IgD-negative memory B cell (primary cell): ENCODE data around the gene SCLT1. TPM values are rescaled to one million over a fixed set of nuclear protein-coding genes. Genes with fewer than 3 reads are reported as not detected.
A peak's percentile ranks its signal among the peaks of the same experiment; 100 is the strongest.

Experiments
- H3K27ac Mint-ChIP-seq, 3 donors: one replicate each; pipeline ENCODE4 v1.8.0; 2020 to 2022; ENCODE audit warnings: mild to moderate bottlenecking in 3 of 3, mixed read lengths in 3 of 3, moderate library complexity in 1 of 3
- H3K27me3 Mint-ChIP-seq: one replicate; pipeline ENCODE4 v1.8.0; 2021; ENCODE audit warnings: mixed read lengths
- H3K36me3 Mint-ChIP-seq: one replicate; pipeline ENCODE4 v1.8.0; 2020; ENCODE audit warnings: mild to moderate bottlenecking, mixed read lengths
- H3K4me1 Mint-ChIP-seq, 3 donors: one replicate each; pipeline ENCODE4 v1.8.0; 2020 to 2022; ENCODE audit warnings: mixed read lengths in 3 of 3, mild to moderate bottlenecking in 1 of 3
- H3K4me3 Mint-ChIP-seq, 4 donors: one replicate each; pipeline ENCODE4 v1.8.0; 2020 to 2022; ENCODE audit warnings: mild to moderate bottlenecking in 4 of 4, mixed read lengths in 4 of 4, moderate library complexity in 3 of 4
- H3K9me3 Mint-ChIP-seq, 3 donors: one replicate each; pipeline ENCODE4 v1.8.0; 2020 to 2021; ENCODE audit warnings: mixed read lengths in 3 of 3, mild to moderate bottlenecking in 1 of 3
- polyA plus RNA-seq: library from polyadenylated mRNA; unstranded; fragments of 300-500 nt; fragmentation: Illumina TruSeq; gene quantifications from one replicate; pipeline ENCODE4 v1.2.3, GENCODE V29; 2021

Gene SCLT1
- polyA plus RNA-seq, 1 donor from 2014 or later: 9.1 TPM

- H3K27ac Mint-ChIP-seq: no peak overlapping the region
- peaks cover 1% of the 10 kb centered on the region for H3K36me3 Mint-ChIP-seq
- no peaks in the 10 kb centered on the region for H3K9me3 Mint-ChIP-seq
- peaks cover 10 to 27% (median 14%) of the 10 kb centered on the region in 3 donors for H3K4me1 Mint-ChIP-seq
- H3K27me3 Mint-ChIP-seq: no peaks in the 10 kb centered on the region
- H3K4me3 Mint-ChIP-seq: no peak overlapping the region
Observed at GRCh38 chr4:128958194-128958593, 135.1 kb downstream of the SCLT1 start.

GRCh38 chr4:128957459-128957858, 135.9 kb downstream of the SCLT1 start:
- H3K4me1 Mint-ChIP-seq: peaks cover 10 to 23% (median 13%) of the 10 kb centered on the region in 3 donors
- no peak overlapping the region for H3K27ac Mint-ChIP-seq
- peaks cover 2% of the 10 kb centered on the region for H3K36me3 Mint-ChIP-seq
- no peak overlapping the region for H3K4me3 Mint-ChIP-seq
- H3K27me3 Mint-ChIP-seq: no peaks in the 10 kb centered on the region
- no peaks in the 10 kb centered on the region for H3K9me3 Mint-ChIP-seq

GRCh38 chr4:128955751-128956150, 137.6 kb downstream of the SCLT1 start:
- Mint-ChIP-seq H3K4me3 (no peak overlapping the region), H3K36me3 (peaks cover 7% of the 10 kb centered on the region), H3K27ac (no peak overlapping the region), H3K4me1 (peaks cover 8 to 12% (median 10%) of the 10 kb centered on the region in 3 donors), H3K27me3 (no peaks in the 10 kb centered on the region), H3K9me3 (no peaks in the 10 kb centered on the region)

DNA sequence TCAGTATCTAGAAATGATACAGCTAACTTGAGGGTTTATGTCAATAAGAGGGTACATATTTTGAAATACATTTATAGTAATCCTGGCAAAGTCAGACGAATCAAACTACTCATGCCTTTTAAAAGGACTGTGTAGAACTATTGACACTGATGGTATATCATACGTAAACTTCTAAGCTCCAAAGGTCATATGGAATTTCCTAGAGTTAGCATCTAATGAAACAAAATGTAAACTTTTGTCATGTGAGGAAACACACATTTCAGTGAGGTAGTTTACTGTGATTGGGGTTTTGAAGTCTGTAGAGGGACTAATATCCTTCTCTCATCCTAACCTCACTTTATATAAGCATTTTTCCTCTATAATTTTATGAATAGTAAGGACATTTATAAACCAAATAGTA, 138.4 kb downstream of the SCLT1 start:
- H3K4me1 Mint-ChIP-seq: peaks cover 8 to 12% (median 10%) of the 10 kb centered on the region in 3 donors
- H3K4me3 Mint-ChIP-seq: no peak overlapping the region
- peaks cover 10% of the 10 kb centered on the region for H3K36me3 Mint-ChIP-seq
- H3K27me3 Mint-ChIP-seq: no peaks in the 10 kb centered on the region
- no peak overlapping the region for H3K27ac Mint-ChIP-seq
- no peaks in the 10 kb centered on the region for H3K9me3 Mint-ChIP-seq

DNA sequence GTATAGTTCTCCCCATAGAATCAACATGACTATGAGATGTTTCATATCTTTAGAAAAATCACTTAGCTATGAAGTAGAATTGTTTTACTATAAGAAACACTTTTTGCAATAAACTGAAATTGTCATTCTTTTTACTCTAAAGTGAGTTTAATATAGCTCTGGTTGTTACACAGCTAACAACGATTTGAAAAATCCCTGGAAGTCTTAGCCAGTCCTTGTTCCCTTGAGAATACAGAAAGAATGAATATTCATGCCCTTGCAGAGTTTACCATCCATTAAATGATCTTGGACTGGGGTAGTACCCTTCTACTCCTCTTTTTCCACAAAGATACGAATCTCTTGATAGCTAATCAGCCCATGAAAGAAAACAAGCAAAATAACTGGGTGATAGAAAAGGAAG, 142.0 kb downstream of the SCLT1 start:
- Mint-ChIP-seq H3K27ac (no peak overlapping the region), H3K9me3 (no peaks in the 10 kb centered on the region), H3K4me1 (no peaks in the 10 kb centered on the region), H3K4me3 (no peak overlapping the region), H3K36me3 (peaks cover 14% of the 10 kb centered on the region), H3K27me3 (no peaks in the 10 kb centered on the region)

DNA sequence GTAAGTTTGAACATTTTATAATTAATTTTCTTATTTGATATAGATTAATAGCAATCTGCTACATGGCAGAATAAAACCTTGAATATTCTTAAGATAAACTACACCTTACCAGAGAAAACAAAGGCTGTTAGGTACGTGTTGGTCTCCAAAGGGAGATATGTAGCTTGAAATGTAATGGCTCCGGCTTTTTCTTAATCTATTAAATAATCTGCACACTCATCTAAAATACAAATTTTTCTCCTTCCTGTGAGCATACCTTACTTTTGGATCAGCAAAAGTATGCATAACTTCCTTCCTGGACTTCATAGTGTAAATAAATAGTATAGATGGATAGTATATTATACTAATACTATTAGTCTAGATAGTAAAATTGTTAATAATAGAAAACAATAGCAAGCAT, 142.5 kb downstream of the SCLT1 start:
- Mint-ChIP-seq H3K4me1 (no peaks in the 10 kb centered on the region), H3K9me3 (no peaks in the 10 kb centered on the region), H3K36me3 (peaks cover 14% of the 10 kb centered on the region), H3K27me3 (no peaks in the 10 kb centered on the region), H3K4me3 (no peak overlapping the region), H3K27ac (no peak overlapping the region)

GRCh38 chr4:128946916-128947315, 146.4 kb downstream of the SCLT1 start:
- Mint-ChIP-seq H3K36me3 (peaks cover 25% of the 10 kb centered on the region), H3K27ac (no peak overlapping the region), H3K27me3 (no peaks in the 10 kb centered on the region)

DNA sequence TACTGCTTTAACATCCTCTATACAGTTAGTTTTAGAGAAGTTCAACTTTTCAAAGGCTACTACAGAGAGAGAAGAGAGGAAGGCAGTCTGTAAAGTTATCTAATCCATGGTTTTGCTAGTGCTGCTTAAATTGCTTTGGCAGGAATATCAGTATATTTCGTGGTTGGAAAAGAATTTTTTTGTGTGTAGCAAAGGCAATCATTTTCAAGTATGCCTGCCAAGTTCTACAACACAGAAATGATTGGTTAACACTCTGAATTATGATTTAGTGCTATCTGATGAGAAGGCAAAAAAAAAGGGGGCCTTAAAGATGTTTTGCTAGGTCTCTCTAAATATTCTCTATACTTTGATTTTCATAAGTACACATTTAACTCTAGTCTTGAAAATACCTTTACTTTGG, 150.7 kb downstream of the SCLT1 start:
- no peaks in the 10 kb centered on the region for H3K4me1 Mint-ChIP-seq
- peaks cover 36% of the 10 kb centered on the region for H3K36me3 Mint-ChIP-seq

More at GRCh38 chr4:128946916-128947315, 146.4 kb downstream of the SCLT1 start:
- no peaks in the 10 kb centered on the region for H3K9me3 Mint-ChIP-seq
- no peak overlapping the region for H3K4me3 Mint-ChIP-seq
- H3K4me1 Mint-ChIP-seq: no peaks in the 10 kb centered on the region

DNA sequence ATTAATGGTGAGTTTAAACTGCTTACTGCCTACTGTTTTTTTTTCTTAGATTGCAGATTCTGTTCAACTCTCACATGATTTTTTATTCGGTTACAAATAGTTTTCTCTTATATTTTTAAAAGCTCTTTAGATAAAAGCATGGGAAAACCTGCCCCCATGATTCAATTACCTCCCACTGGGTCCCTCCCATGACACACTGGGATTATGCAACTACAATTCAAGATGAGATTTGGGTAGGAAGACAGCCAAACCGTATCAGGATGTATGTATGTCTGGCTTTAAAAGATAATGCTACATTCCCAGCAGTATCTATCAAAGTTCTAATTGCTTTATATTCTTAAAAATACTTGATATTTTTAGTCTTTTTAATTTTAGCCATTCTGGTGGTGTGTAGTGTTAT, 152.4 kb downstream of the SCLT1 start:
- H3K4me1 Mint-ChIP-seq: no peaks in the 10 kb centered on the region
- no peaks in the 10 kb centered on the region for H3K9me3 Mint-ChIP-seq
- peaks cover 36% of the 10 kb centered on the region for H3K36me3 Mint-ChIP-seq
- H3K27me3 Mint-ChIP-seq: no peaks in the 10 kb centered on the region
- H3K4me3 Mint-ChIP-seq: no peak overlapping the region
- no peak overlapping the region for H3K27ac Mint-ChIP-seq

More for the DNA sequence above, 150.7 kb downstream of the SCLT1 start:
- H3K27me3 Mint-ChIP-seq: no peaks in the 10 kb centered on the region
- H3K27ac Mint-ChIP-seq: no peak overlapping the region
- H3K4me3 Mint-ChIP-seq: no peak overlapping the region
- H3K9me3 Mint-ChIP-seq: no peaks in the 10 kb centered on the region

GRCh38 chr4:128930051-128930450, 163.3 kb downstream of the SCLT1 start:
- Mint-ChIP-seq H3K9me3 (peaks cover 0 to 7% (median 0%) of the 10 kb centered on the region in 3 donors), H3K27me3 (no peaks in the 10 kb centered on the region), H3K27ac (no peak overlapping the region), H3K4me3 (no peak overlapping the region), H3K36me3 (peaks cover 10% of the 10 kb centered on the region), H3K4me1 (peaks cover 0 to 8% (median 3%) of the 10 kb centered on the region in 3 donors)

- peaks cover 19% of the 10 kb centered on the region for H3K36me3 Mint-ChIP-seq
- peaks cover 0 to 2% (median 2%) of the 10 kb centered on the region in 3 donors for H3K4me1 Mint-ChIP-seq
- H3K4me3 Mint-ChIP-seq: no peak overlapping the region
- H3K27me3 Mint-ChIP-seq: no peaks in the 10 kb centered on the region
- no peak overlapping the region for H3K27ac Mint-ChIP-seq
- peaks cover 0 to 7% (median 0%) of the 10 kb centered on the region in 3 donors for H3K9me3 Mint-ChIP-seq
Observed at GRCh38 chr4:128924951-128925350, 168.4 kb downstream of the SCLT1 start.

DNA sequence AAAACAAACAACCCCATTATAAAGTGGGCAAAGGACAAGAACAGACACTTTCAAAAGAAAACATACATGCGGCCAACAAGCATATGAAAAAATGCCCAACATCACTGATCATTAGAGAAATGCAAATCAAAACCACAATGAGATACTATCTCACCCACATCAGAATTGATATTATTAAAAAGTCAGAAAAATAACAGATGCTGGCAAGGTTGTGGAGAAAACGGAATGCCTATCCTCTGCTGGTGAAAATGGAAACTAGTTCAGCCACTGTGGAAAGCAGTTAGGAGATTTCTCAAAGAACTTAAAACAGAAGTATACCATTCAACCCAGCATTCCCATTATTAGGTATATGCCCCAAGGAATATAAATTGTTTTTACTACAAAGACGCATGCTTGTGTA, 171.4 kb downstream of the SCLT1 start:
- Mint-ChIP-seq H3K27ac (no peak overlapping the region), H3K4me3 (no peak overlapping the region), H3K36me3 (peaks cover 24% of the 10 kb centered on the region), H3K27me3 (no peaks in the 10 kb centered on the region), H3K4me1 (peaks cover 17 to 20% (median 19%) of the 10 kb centered on the region in 3 donors), H3K9me3 (peaks cover 0 to 2% (median 0%) of the 10 kb centered on the region in 3 donors)

- Mint-ChIP-seq H3K4me3 (peak overlapping the region in 1 of 4 donors; percentile 19), H3K27me3 (no peaks in the 10 kb centered on the region), H3K36me3 (peaks cover 16% of the 10 kb centered on the region), H3K4me1 (peaks cover 22 to 27% (median 22%) of the 10 kb centered on the region in 3 donors), H3K9me3 (no peaks in the 10 kb centered on the region), H3K27ac (peak overlapping the region in 1 of 3 donors; percentile 6)
Observed at GRCh38 chr4:128917781-128918180, 175.6 kb downstream of the SCLT1 start.

DNA sequence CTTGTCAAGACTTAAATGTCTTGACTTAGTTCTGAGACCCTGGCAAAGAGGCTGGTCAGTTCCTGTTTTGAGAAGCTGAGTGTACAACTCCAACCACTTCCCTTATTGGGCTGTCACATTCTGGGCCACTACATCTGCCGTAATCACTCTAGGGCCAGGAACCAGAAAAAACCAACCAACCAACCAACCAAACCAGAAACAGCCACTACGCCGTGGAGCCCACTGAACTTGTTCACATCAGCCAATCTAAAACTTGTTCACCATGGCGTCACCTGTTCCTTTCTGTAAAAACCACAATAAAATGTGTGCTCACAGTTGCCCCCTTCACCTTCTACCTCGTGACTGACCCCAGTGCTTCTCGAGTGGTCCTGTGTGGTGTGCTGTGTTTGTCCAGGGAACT, 176.5 kb downstream of the SCLT1 start:
- Mint-ChIP-seq H3K27ac (peak overlapping the region in 1 of 3 donors; percentile 2), H3K27me3 (no peaks in the 10 kb centered on the region), H3K9me3 (no peaks in the 10 kb centered on the region), H3K4me3 (peak overlapping the region in 2 of 4 donors; percentile 67 to 70), H3K36me3 (peaks cover 13% of the 10 kb centered on the region), H3K4me1 (peaks cover 22 to 27% (median 22%) of the 10 kb centered on the region in 3 donors)

DNA sequence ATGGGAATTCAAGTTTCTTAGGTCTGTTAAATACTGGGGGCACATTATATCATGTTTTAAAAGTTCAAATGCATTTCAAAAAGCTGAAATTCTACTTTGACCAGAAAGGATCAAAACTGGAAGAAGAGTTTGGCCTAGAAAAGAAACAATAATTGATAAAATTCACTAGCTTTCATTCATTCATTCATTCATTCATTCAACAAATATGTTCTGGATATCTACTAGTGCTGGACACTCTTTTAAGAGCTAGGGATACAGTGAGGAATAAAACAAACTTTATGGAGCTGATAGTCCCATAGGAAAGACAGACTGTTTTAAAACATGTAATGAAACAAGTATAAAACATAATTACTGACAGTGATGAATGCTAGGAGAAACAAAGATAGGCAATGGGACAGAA, 177.8 kb downstream of the SCLT1 start:
- H3K36me3 Mint-ChIP-seq: peaks cover 9% of the 10 kb centered on the region
- peaks cover 21 to 27% (median 22%) of the 10 kb centered on the region in 3 donors for H3K4me1 Mint-ChIP-seq

DNA sequence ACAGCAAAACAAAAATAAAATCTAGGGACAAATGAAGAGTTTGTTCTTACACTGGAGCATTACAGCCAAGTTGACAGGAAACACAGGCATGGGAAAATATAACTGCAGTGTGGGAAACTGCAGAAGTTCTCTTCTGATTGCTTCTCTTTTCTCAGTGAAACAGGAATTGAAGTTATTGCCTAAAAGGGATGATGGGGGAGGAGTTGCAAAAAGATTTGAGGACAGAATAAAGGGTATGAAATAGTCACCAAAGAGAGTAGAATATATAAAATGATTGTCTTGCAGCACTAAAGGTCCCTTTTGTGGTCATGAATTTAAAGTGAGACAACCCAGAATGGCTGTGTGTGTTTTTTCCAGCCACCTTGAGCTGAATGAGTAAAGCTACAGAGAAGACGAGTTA, 180.1 kb downstream of the SCLT1 start:
- H3K27me3 Mint-ChIP-seq: no peaks in the 10 kb centered on the region
- H3K4me3 Mint-ChIP-seq: no peak overlapping the region
- no peaks in the 10 kb centered on the region for H3K9me3 Mint-ChIP-seq
- peaks cover 14 to 18% (median 15%) of the 10 kb centered on the region in 3 donors for H3K4me1 Mint-ChIP-seq
- H3K36me3 Mint-ChIP-seq: peaks cover 6% of the 10 kb centered on the region
- no peak overlapping the region for H3K27ac Mint-ChIP-seq

More for the DNA sequence above, 177.8 kb downstream of the SCLT1 start:
- Mint-ChIP-seq H3K4me3 (no peak overlapping the region), H3K27me3 (no peaks in the 10 kb centered on the region), H3K9me3 (no peaks in the 10 kb centered on the region), H3K27ac (peak overlapping the region in 1 of 3 donors; percentile 16)
